ENCODE measurements around the gene KRT4. TPM values are rescaled to one million over a fixed set of nuclear protein-coding genes. Genes with fewer than 3 reads are reported as not detected.

Gene KRT4
- total RNA-seq, 1 experiment from 2014 or later = not detected

- no peaks in the 10 kb centered on the region for H3K9me2 ChIP-seq (ENCODE audit: insufficient read depth)
- H3K27me3 ChIP-seq (ENCODE audit: insufficient read depth, low read length) = no peaks in the 10 kb centered on the region
- POLR2A ChIA-PET = no interaction called here
- no peaks in the 10 kb centered on the region for H4K20me1 ChIP-seq (ENCODE audit: insufficient read depth)
- peak; percentile 39 for ATAC-seq
- CTCF ChIA-PET = no interaction called here
- H2AFZ ChIP-seq (ENCODE audit: low read depth, low read length, poor library complexity, severe bottlenecking) = peak overlapping the region; percentile 28
- RAD21 ChIA-PET (ENCODE audit: low non-redundant PET in 1 of 2, low total read pairs in 2 of 2, uncharacterized antibody in 2 of 2, unreplicated experiment in 2 of 2) = no interaction called here
- no peak overlapping the region for H3K9ac ChIP-seq (ENCODE audit: low read length)
- TF ChIP-seq SRF (IDR thresholded peaks at IDR 0.05; ENCODE audit: low read depth) (no peak), MAX (IDR thresholded peaks at IDR 0.05) (no peak), RAD21 (IDR thresholded peaks at IDR 0.05; ENCODE audit: low read depth) (no peak), CTCF (IDR thresholded peaks at IDR 0.05 in 2 of 3, conservative IDR thresholded peaks at IDR 0.05 in 1 of 3; ENCODE audit: borderline replicate concordance in 1 of 3, insufficient read depth in 1 of 3, low read depth in 2 of 3, low read length in 2 of 3) (no peak), EZH2 (IDR thresholded peaks at IDR 0.05) (no peak), ZFX (IDR thresholded peaks at IDR 0.05) (no peak), ZNF274 (IDR thresholded peaks at IDR 0.05; ENCODE audit: low read depth, low read length) (no peak), CBX3 (IDR thresholded peaks at IDR 0.05; ENCODE audit: low read depth) (0 out of 2 replicates have a peak, but pooled peaks have one; percentile 3), POLR2A (IDR thresholded peaks at IDR 0.05; ENCODE audit: borderline replicate concordance, extremely low read depth, insufficient read depth, insufficient read length) (no peak)
- DNase-seq (ENCODE audit: low read depth, low spot score) = no peak
- no peaks in the 10 kb centered on the region for H3K9me3 ChIP-seq (ENCODE audit: control insufficient read depth in 1 of 2, insufficient read depth in 1 of 2, low read depth in 1 of 2, low read length in 2 of 2)
- no peaks in the 10 kb centered on the region for H3K36me3 ChIP-seq (ENCODE audit: control insufficient read depth in 1 of 2, insufficient read depth in 2 of 2, low read length in 2 of 2)
- H3K4me3 ChIP-seq (replicated peaks in 1 of 2; ENCODE audit: low read depth in 1 of 2, low read length in 2 of 2) = no peak overlapping the region
- H3K27ac ChIP-seq (ENCODE audit: low read depth, low read length) = no peak overlapping the region
- intact Hi-C loops (cut with micrococcal nuclease) = no loop called here
- H3K4me1 ChIP-seq (ENCODE audit: control insufficient read depth in 1 of 2, insufficient read depth in 2 of 2, low read length in 2 of 2) = peaks cover 8 to 36% of the 10 kb centered on the region in 2 experiments; a peak in 3 of 4 replicates
- no peaks in the 10 kb centered on the region for H3K79me2 ChIP-seq (ENCODE audit: insufficient read depth, low read length)
- H3K4me2 ChIP-seq (ENCODE audit: low read length) = peak overlapping the region; percentile 37
- no TSS peak for BruUV-seq (replicated peaks)
These were observed 14.3 kb downstream of the KRT4 start for GRCh38 chr12:52799505-52800211.
